Tibial nerve (tissue), 4 donors: Measurements from ENCODE around the gene PSEN2. TPM values are rescaled to one million over a fixed set of nuclear protein-coding genes. Genes with fewer than 3 reads are reported as not detected.
"Not testable (repeated sequence)": the region's sequence is repeated elsewhere in the genome, so short reads cannot be mapped to it uniquely, and the experiment has no call there.

Experiments used
- DNase-seq, 2 donors: peaks; one replicate each; pipeline ENCODE4 v3.0.0-alpha.2; 2019; ENCODE audit warnings: low spot score in 2 of 2
- H3K27ac ChIP-seq, 4 donors: fragments of 200-600 bp; sonication (generic) in 3 of 4; one replicate each; pipeline ENCODE4 v1.5.1; 2017 to 2019; ENCODE audit warnings: mild to moderate bottlenecking in 1 of 4
- H3K27me3 ChIP-seq, 2 donors: fragments of 200-600 bp; sonication (generic) in 1 of 2; one replicate each; pipeline versions ENCODE4 v1.5.1 to v1.6.0; 2017 to 2019
- H3K36me3 ChIP-seq, 3 donors: fragments of 200-600 bp; sonication (generic); one replicate each; pipeline ENCODE4 v1.5.1; 2018 to 2019
- H3K4me1 ChIP-seq, 4 donors: fragments of 200-600 bp; sonication (generic) in 3 of 4; one replicate each; pipeline ENCODE4 v1.5.1; 2017 to 2019
- H3K4me3 ChIP-seq, 4 donors: fragments of 200-600 bp; sonication (generic) in 3 of 4; one replicate each; pipeline ENCODE4 v1.5.1; 2017 to 2019; ENCODE audit warnings: mild to moderate bottlenecking in 1 of 4, moderate library complexity in 1 of 4
- H3K9me3 ChIP-seq, 4 donors: fragments of 200-600 bp; sonication (generic) in 3 of 4; one replicate each; pipeline ENCODE4 v1.5.1; 2017 to 2019
- EP300 ChIP-seq, 2 donors: sonication (generic); formaldehyde crosslinking; IDR thresholded peaks; one replicate each; pipeline ENCODE4 v1.6.1; 2017; ENCODE audit warnings: antibody characterized with exemption in 2 of 2, mild to moderate bottlenecking in 1 of 2
- POLR2A ChIP-seq, 2 donors: fragments of 450-650 bp; IDR thresholded peaks; one replicate each; pipeline ENCODE4 v1.6.1; 2017; ENCODE audit warnings: antibody characterized with exemption in 2 of 2, mild to moderate bottlenecking in 2 of 2, moderate library complexity in 2 of 2
- WGBS, 2 donors: methylation state at CpG; one replicate each; pipeline ENCODE4 v1.1.5; 2018; 5-methylcytosine and 5-hydroxymethylcytosine counted together
- total RNA-seq, 4 donors: library from RNA; depleted of rRNA; stranded (reverse); fragments of >200 nt; gene quantifications; one replicate each; pipeline ENCODE4 v1.1.0, GENCODE V29; 2016
- TF ChIP-seq, protein P1 (sequence below), 5 experiments: fragments of 200-600 bp in 3 of 5; fragments of 450-650 bp in 2 of 5; sonication (generic) in 3 of 5; IDR thresholded peaks; one replicate each; pipeline ENCODE4 v1.5.1; 2016 to 2019; ENCODE audit warnings: antibody characterized with exemption in 5 of 5, mild to moderate bottlenecking in 3 of 5, moderate library complexity in 2 of 5

Gene PSEN2
- total RNA-seq, 4 donors from 2014 or later: 30.8 to 49.2 (median 40.9) TPM

DNA sequence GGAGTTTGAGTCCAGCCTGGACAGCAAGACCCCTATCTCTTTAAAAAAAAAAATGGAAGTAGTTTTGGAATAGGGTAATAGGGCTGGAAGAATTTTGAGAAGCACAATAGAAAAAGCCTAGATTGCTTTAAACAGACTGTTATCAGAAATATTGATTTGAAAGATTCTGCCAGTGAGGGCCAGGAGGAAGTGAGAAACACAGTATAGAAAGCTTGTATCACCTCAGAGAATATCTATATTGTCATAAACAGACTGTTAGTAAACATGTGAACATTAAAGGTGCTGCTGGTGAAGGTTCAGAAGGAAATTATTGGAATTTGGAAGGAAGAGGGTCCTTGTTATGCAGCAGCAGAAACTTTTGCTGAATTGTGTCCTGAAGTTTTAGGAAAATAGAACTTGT is 24.8 kb upstream of the PSEN2 start:
- H3K36me3 ChIP-seq: no peaks in the 10 kb centered on the region
- TF ChIP-seq, protein P1, sequence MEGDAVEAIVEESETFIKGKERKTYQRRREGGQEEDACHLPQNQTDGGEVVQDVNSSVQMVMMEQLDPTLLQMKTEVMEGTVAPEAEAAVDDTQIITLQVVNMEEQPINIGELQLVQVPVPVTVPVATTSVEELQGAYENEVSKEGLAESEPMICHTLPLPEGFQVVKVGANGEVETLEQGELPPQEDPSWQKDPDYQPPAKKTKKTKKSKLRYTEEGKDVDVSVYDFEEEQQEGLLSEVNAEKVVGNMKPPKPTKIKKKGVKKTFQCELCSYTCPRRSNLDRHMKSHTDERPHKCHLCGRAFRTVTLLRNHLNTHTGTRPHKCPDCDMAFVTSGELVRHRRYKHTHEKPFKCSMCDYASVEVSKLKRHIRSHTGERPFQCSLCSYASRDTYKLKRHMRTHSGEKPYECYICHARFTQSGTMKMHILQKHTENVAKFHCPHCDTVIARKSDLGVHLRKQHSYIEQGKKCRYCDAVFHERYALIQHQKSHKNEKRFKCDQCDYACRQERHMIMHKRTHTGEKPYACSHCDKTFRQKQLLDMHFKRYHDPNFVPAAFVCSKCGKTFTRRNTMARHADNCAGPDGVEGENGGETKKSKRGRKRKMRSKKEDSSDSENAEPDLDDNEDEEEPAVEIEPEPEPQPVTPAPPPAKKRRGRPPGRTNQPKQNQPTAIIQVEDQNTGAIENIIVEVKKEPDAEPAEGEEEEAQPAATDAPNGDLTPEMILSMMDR (IDR thresholded peaks at IDR 0.05): no peak
- TF ChIP-seq EP300 (IDR thresholded peaks at IDR 0.05): no peak
- TF ChIP-seq POLR2A (IDR thresholded peaks at IDR 0.05): no peak
- H3K4me1 ChIP-seq: no peaks in the 10 kb centered on the region
- H3K27ac ChIP-seq: no peak overlapping the region
- H3K27me3 ChIP-seq: no peaks in the 10 kb centered on the region
- DNase-seq: no peak
- no peak overlapping the region for H3K4me3 ChIP-seq
- H3K9me3 ChIP-seq: no peaks in the 10 kb centered on the region

DNA sequence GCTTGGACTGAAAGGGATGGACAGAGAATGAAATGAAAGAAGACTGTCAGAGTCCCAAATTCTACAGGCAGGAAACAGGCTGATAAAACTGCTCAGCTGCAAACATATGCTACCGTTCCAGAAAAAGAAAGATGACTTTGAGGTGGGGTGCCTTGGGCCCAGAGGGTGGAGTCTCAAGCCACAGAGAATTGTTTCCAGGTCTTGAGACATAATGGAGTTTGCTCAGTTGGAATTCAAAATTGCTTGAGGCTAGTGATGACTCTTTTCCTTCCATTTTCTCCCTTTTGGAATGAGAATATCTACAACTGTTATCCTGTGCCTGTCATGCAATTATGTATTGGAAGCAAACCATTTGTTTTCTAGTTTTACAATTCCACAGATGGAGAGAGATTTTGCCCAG is 23.6 kb upstream of the PSEN2 start:
- Histone ChIP-seq H3K36me3 (no peaks in the 10 kb centered on the region), H3K27ac (no peak overlapping the region), H3K4me3 (no peak overlapping the region), H3K27me3 (no peaks in the 10 kb centered on the region), H3K9me3 (no peaks in the 10 kb centered on the region), H3K4me1 (no peaks in the 10 kb centered on the region)
- DNase-seq: no peak
- TF ChIP-seq, protein P1 (IDR thresholded peaks at IDR 0.05): no peak
- TF ChIP-seq EP300 (IDR thresholded peaks at IDR 0.05) (no peak), POLR2A (IDR thresholded peaks at IDR 0.05) (no peak)
- 38 to 58% methylated on average over 1 of the region's 1 CpG for WGBS, 2 donors

DNA sequence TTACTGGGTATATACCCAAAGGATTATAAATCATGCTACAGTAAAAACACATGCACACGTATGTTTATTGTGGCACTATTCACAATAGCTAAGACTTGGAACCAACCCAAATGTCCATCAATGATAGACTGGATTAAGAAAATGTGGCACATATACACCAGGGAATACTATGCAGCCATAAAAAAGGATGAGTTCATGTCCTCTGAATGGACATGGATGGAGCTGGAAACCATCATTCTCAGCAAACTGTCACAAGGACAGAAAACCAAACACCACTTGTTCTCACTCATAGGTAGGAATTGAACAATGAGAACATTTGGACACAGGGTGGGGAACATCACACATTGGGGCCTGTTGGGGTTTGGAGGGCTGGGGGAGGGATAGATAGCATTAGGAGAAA is 15.9 kb upstream of the PSEN2 start:
- not testable (repeated sequence) for H3K36me3 ChIP-seq, H3K27me3 ChIP-seq, H3K27ac ChIP-seq, H3K4me1 ChIP-seq, H3K9me3 ChIP-seq, DNase-seq, H3K4me3 ChIP-seq
- 84 to 85% methylated on average over 1 of the region's 1 CpG for WGBS, 2 donors

DNA sequence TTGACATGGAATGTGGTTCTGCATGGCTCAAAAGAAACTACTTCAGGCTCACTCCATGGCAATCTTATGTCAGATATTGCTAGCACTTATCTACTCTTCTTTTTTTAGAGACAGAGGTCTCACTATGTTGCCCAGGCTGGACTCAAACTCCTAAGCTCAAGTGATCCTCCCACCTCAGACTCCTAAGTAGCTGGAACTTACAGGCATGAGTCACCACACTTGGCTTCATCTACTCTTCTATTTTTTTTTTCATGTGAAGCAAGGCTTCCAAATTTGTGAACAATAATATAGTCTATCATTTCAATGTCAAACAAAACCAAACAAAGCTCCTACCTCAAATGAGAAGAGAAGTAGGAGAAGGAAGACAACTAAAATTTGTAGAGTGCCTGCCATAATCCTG is 7.5 kb upstream of the PSEN2 start:
- no peaks in the 10 kb centered on the region for H3K9me3 ChIP-seq
- H3K27me3 ChIP-seq: no peaks in the 10 kb centered on the region
- no peak for DNase-seq
- H3K27ac ChIP-seq: peak overlapping the region in 1 of 4 donors; percentile 4
- no peaks in the 10 kb centered on the region for H3K36me3 ChIP-seq
- H3K4me1 ChIP-seq: no peaks in the 10 kb centered on the region
- no peak overlapping the region for H3K4me3 ChIP-seq
- TF ChIP-seq, protein P1 (IDR thresholded peaks at IDR 0.05): no peak
- TF ChIP-seq EP300 (IDR thresholded peaks at IDR 0.05) (no peak), POLR2A (IDR thresholded peaks at IDR 0.05) (no peak)

DNA sequence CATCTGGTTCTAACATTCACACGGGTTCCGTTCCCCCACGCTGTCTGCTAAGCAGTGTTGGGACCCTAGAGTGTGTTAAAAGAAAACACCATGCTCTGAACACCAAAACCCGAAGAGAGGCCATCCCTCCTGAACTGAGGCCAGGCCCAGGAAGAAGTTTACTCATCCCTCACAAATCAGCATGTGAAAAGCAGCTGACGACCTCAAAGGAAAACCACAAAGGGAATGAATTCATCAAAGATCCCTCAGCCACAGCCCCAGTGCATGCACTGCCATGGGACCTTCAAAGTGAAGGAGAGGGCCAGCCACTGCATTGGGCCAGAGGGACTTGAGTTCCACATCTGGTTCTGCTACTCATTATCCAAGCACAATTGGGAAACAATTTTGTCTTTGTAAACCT is 7.0 kb upstream of the PSEN2 start:
- 58 to 66% methylated on average over 5 of the region's 5 CpGs for WGBS, 2 donors

More for the DNA sequence above, 7.0 kb upstream of the PSEN2 start:
- Histone ChIP-seq H3K36me3 (no peaks in the 10 kb centered on the region), H3K9me3 (no peaks in the 10 kb centered on the region), H3K27me3 (no peaks in the 10 kb centered on the region), H3K4me3 (no peak overlapping the region), H3K4me1 (no peaks in the 10 kb centered on the region), H3K27ac (peak overlapping the region in 1 of 4 donors; percentile 4)
- TF ChIP-seq EP300 (IDR thresholded peaks at IDR 0.05) (no peak), POLR2A (IDR thresholded peaks at IDR 0.05) (no peak)
- TF ChIP-seq, protein P1 (IDR thresholded peaks at IDR 0.05): no peak
- peak in 1 of 2 donors; percentile 23 for DNase-seq
